CD4-positive, alpha-beta T cell treated with Interleukin-17A for 1 hour (primary cell): ENCODE measurements around the gene CRYL1.
"Not testable (repeated sequence)": the region's sequence is repeated elsewhere in the genome, so short reads cannot be mapped to it uniquely, and the experiment has no call there.

Source experiments
- DNase-seq: peaks from one replicate; pipeline ENCODE4 v3.0.0-alpha.2; 2020

The CRYL1 gene

DNA sequence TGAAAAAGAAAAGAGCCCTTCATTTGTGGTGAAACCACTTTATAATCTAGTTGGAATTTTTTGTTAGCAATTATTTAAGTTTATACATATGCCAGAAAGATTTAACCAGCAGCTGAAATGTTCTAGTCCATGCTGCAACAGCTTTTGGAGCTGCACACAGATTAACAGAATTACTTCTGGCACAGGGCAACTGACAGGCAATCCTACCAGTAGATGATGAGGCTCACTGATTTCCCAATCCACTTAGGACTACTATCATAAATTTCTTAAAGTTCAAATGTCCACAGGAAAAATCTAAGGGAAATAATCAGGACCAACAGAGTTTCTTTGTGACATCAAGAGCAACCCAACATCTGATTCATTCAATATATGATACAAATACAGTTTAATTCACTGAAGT, 78.8 kb downstream of the CRYL1 start:
- no peak for DNase-seq

DNA sequence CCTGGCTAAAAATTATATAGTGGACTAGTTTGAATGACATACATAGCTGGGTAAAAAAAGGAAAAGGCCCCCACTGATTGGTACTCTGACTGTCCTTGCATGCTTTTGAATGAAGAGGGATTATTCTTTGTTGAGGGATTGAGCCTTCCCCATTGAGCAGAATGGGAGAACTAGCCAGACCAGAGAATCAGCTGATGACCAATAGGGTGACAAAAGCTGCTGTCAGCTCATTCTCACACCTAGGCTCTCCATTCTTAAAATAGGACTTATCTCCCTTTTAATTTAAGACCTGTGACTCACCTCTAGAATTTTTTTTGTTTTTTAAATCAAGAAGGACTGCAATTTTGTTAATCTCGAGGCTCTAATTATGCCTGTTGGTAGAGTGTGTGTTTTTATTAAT, 79.3 kb downstream of the CRYL1 start:
- DNase-seq, result no peak

DNA sequence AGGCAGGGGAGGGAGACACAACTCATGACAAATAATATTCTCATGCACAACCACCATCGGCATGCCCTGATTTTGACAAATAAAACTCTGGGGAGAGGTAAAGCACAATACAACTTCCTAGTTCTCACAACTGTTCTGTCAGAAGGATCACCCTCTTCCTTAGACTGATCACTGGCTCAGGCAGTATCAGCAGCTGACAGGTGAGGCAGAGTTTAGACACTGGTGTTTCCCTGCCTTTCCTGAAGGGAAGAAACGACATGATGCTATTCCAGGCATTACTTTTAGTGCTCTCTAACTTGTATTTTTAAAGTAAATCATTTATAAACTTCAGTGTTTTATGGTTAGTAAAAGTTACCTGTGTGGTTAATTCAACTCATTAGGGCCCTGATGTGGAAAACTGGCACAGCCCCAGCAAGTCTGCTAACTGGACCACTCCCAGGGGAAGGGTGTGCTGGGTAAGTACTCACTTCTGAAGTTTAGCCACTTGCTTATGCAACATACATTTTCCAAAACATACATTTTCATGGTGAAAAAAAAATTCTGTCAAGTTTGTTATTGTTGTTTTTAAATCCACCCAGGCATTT, 82.8 kb downstream of the CRYL1 start:
- no peak for DNase-seq

DNA sequence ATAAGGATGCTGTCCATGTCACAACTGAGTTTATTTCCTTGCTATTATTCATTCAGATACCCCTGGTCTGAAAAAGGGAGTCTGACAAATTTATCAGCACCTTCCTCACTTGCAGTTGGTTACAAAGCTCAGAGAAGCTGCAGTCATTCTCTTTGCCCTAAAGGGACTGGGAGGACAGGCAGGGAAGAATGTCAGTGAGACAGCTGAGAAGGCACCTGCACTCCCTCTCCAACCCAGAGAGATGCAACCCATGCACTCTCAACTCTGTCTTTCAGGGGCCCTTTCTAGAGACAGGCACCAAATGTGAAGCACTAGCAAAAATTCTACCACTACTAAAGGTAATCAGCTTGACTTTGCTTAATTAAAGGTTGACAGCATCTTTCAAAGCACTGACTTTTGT, 83.3 kb downstream of the CRYL1 start:
- DNase-seq, result no peak

DNA sequence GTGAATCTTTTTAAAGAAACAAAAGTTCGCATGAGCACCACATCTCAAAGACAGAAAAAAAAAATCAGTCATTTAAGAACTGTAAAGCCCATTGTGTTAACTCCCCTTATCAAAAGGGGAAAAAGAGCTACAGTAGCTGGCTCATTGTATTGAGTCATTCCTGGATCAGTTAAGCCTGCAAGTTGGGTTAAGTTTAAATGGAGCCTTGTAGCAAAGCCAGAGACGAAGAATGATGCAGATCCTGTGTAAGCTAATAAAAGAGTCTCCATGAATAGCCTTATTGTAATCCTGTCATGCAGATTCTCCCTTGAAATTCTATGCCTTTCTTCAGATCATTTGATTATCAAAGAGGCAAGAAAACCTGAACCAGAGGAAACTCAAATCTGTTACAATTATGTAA, 83.8 kb downstream of the CRYL1 start:
- no peak for DNase-seq

DNA sequence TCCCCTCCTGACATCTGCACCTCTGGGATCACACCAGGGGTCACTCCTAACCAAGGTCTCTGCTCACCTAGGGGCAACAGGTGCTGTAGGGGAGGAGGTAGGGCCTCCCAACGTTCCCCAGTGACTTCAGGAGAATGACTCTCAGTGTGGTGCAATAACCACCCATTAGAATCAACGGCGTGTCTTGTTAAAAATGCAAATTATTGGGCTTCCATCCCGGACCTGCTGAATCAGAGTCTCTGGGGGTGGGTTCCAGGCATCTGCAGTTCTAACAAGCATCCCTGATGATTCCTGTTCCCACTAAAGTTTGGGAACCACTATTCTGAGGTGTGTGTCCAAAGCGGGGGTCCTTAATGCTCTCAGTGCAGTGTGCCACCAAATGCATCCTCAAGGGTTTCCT, 84.6 kb downstream of the CRYL1 start:
- no peak for DNase-seq

DNA sequence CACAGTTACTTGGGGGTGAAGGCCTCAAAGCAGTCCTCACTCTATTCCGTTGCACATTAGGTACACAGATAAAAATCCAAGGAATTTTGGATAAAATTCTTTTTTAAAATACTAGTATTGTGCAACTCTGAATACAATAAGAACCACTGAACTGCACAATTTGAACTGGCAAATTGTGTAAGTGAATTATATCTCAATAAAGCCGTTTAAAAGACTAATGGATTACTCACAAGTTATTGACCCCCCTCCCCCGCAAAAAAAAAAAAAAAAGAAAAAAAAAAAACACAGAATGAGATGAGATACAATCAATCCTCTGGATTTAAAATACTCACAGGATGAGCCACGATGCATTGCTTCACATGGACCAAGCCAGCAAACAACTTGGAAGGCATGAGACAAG, 86.4 kb downstream of the CRYL1 start:
- no peak for DNase-seq

DNA sequence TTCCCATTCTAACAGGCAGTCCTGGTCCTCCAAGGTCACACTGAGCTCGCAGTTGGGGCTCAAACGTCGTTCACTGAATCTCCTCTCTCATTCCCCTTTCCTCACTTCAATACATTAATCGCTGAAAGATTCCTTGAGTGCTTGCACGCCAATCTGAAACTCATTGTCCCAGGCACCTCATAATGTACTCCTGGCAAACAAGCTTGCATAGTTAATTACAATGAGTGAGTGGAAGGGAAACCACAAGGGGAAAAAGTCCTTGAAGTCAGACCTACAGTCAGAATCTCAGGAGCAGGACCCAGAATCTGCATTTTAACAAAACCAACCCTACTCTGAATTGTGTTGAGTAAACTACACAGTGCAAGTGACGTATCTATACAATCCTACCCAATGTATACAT, 86.9 kb downstream of the CRYL1 start:
- no peak for DNase-seq

DNA sequence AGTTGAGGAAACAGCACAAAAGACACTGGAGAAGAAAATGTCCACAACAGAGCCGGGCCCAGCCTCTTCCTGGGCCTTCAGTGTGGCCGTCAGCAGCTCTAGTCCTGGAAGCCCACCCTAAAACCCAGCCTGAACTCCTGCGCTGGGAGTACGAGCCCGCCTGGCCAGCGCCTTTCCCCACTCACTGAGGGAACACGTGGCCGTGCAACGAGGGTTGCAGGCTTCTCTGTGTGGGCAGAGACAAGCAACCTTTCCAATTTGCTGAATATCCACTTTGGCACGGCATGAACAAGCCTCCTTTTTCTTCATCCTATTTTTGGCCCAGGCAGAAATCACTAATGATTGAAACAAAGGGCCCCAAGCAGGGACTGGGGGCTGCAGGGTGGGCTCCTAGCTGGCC, 89.2 kb downstream of the CRYL1 start:
- DNase-seq, result no peak

DNA sequence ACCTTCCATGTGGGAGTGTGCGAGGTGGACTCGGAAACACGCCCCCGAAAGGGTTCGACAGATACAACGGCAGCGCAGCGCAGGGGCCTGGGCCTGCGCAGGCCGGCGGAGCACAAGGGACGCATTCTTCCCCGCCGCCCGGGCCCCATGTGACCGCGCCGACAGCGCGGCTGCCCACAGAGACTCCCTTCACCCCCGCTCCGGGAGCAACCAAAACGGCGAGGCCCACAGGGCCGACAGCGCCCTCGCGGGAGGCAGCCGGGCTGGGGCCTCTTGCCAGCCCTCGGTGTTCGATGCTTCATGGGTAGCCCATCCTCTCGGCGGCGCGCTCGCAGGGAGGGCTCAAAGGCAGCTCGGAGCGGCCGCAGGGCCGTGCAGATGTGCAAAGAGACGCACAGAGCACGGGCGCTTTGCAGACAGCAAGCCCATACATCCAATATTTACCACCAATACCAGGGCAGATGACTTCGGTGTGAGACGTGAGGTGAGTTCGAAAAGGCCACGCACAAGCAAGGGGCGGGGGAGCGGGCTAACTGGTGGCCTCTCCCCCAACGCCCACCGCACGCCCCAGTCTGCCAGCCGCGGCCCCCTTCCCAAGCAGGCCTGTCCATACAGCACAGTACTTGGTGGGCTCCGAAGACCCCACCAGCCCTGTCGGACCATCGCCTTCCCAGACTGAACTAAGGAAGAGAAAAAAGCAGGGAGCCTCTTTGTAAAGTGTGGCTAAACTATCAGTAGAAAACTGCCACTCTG, 89.9 kb downstream of the CRYL1 start:
- no peak for DNase-seq

DNA sequence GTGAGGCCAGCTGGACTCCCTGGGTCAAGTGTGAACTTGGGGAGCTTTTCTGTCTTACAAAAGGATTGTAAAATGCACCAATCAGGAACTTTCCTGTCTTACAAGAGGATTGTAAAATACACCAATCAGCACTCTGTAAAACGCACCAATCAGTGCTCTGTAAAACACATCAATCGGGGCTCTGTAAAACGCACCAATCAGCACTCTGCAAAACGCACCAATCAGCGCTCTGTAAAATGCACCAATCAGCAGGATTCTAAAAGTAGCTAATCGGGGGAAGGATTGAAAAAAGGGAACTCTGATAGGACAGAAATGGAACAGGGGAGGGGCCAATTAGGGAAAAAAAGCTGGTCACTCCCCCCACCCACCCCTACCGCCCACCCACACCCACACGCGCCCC, 91.4 kb downstream of the CRYL1 start:
- DNase-seq, result not testable (repeated sequence)

DNA sequence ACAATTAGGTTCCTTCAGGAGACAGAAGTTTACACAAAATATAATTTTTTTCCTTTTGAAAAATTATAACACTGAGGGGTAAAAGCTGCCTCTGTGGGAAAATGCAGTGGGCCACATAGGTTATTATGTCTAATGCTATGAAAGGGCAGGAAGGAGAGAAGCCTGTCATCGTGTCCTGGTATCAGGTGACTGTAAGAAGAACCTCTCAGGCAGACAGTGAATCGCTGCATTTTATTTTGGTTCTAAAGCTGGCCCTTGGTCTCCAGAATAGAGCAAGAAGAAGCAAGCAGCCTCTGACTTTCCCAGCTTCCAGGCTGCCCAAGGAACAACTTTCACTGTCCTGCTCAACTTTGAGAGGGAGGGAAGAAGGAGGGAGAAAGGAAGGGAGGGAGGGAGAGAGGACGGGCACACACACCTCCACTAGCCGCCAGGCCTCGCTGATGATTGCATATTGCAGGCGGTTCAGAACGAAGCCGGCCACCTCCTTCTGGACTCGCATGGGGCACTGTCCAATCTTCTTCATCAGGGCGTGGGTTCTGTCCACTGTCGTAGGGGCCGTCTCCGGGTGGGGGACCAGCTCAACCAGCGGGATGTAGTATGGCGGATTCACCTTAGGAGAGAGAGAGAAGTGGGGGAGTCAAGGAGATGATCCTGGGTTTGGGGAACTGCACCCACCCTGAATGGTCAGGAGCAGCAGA, 93.8 kb downstream of the CRYL1 start:
- no peak for DNase-seq

DNA sequence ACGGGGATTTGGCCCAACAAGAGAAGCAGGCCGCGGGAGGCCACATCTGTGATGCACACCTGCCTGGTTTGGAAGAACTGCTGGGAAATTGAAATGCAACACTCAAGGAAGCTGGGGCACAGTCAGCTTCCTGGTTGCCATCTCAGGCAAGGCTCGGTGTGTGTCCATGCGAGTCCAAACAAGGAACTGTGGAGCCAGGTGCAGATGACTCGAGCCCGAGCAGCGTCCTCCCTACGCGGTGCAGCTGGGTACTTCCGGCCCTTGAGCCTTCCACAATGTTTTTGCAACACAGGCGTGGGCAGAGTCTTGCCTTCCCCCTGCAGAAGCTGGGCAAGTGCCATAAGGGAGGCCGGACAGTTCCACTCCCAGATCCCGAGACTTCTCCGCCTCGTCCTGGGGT, 94.6 kb downstream of the CRYL1 start:
- no peak for DNase-seq

DNA sequence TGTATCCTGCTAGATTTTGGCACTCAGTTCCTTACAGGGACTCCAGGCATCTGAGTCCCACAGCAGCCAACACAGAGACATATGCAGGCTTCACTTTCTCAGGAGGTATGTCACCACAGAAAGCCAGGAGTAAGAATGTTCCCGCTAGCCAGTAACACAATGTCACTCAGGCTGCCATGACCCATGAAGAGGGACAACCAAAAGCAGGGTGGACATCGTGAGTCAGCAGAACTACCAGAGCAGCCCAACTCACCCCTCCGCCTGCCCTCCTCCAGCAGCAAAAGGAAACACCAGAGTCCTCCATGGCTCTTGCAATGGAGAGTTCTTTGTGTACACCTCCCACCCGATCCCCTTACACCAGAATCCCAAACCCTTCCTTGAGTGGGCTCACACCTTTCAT, 95.4 kb downstream of the CRYL1 start:
- no peak for DNase-seq

DNA sequence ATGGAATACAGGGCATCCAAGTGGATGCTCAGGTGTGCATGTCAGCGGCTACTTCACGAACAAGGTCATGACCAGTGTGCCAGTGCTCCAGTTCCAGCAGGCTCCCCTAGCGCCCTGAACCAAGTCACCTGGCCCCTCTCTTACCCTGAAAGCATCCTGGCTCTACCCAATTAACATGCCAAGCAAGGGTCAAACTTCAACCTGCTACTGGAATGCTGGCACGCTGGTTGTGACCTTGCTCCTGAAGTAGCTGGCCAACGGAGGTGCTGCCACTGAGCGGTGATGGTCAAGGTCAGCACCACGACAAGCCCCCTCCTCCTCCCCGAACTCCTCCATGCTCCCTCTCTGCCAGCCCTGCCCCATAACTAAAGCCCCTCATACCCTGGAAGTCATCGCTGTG, 96.0 kb downstream of the CRYL1 start:
- no peak for DNase-seq

DNA sequence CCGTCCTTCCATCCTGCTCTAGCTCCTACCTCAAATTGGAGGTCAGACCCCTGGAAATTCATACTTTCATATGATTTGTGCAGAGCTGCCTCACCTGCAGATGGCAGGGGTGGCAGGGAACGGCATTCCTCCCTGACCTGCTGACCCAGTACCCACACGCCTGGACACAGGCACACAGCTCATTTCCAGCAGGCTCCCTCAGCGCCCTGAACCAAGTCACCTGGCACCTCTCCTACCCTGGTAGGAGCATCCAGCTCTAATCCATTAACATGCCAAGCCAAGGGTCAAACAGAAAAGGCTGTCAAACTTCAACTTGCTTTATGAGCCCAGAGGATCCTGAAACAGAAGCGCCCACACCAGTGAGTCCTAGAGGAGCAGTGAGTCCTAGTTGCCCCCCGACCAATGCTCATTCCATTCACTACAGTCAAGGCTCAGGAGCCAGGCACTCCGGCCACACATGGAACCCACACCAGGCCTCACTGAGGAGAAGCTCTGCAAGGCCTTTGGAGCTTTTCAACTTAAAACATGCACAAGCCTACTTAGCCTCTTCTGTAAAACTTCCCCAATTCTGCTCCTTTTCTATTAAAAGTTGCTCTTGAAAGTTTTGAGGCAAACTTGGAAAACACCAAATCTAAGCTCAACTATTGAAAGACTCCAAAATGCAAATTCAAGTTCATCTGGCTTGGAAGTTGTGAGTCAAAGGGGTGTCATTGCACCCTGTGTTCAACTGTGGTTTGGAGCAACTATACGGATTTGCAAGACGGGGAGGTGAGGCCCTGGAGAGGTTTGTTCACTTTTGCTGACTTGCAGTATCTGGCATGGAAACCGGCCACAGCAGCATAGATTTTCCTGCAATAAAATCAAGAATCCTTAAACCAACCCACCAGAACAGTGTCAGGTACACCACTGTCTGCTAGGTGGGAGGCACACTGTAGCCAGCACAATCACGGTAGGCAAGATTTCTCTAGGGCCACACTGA, 96.7 kb downstream of the CRYL1 start:
- DNase-seq, result no peak

DNA sequence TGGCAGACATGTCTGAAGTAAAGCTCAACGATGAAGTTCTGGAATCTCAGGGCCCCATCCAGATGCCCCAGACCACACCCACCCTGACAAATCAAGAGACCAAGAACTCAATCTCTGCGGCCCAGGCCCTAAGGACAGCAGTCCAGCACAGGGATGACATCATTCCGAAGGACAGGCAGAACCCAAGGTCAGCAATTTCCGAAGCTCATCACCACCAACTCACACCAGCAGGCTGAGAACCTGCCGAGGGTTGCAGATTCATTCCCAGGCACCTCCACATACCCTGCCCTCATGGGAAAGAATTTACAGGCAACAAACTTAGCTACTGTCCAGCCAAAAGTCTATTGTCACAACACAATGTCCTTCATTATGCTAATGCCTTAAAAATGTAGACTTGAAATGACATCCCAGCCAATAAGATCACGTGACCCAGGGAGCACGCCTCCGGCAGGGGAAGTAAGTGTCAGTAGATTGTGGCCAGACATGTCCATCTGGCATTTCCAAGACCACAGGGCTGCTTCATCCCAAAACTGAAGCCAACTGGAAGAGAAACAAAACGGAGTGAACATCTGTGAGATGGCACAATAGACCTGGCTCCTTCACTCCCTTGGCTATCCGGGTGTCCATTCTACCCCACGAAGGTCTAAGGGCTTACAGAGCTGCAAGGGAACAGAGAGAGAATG, 98.8 kb downstream of the CRYL1 start:
- no peak for DNase-seq

DNA sequence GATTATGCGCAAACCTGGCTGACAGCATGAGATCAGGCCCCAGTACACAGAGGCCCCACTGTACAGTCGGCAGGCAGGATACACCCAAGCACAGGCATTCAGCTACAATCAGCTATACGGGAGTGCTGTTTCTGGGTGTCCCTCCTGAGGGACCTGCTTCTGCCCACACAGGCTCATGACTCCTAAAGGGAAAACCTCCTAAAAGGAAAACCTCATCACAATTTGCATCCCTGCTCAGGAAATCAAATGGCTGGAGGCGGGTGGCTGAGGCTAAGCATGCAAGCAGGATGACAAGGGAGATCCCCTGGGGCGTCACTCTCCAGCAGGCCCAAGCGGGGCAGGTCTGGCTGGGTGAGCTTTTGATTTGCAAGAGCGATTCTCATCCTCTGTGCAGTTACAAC, 99.8 kb downstream of the CRYL1 start:
- no peak for DNase-seq

DNA sequence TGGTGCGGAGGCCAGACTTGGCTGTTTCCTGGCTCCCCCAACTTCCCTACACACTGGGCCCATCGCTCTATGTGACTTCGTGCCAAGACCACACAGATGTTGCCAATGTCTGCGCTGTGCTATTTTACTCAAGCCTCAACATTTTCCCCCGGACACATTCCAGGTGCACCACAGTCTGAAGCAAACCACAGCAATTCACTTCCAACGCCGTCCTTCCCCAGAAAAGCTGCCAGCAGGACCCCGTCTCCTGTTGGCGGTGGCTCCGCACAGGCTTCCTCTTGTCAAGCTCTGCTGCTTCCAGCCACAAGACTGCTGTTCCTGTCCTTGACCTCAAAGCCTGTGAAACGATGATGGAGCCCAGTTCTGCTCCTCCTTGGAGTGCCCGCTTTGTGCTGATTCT, 100.7 kb downstream of the CRYL1 start:
- no peak for DNase-seq

DNA sequence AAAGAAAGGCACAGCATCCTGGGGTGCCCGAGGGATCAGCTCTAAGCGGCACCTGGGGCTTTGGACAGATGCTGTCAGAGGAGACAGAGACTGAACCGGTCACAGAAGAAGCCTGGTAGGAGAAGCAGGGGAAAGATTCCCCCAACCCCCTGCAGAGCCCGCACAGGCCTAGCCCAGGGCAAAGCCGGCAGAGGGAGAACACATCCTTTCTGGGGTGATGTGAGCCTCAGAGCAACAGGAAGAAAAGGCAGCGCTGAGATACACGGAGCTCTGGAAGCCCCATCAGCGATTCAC, 101.2 kb downstream of the CRYL1 start:
- DNase-seq, result no peak

DNA sequence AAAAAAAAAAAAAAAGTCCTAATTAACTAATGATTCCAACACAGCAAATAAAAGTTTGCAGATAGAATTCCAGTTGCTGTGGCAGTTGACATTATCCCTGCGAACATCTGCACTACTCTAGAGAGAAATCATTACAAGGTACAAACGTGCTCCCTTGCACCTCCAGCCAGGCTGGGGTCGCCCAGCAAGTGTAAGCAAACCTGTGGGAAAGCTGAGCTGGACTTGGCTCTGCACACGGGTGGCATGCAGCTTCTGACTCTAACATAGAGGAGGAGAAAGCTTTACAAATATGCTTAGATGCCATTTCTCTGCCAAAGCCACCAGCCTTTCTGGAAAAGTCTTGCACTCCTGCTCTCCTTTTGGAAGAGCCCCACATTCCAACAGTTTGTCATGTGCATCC, 103.3 kb downstream of the CRYL1 start:
- no peak for DNase-seq

DNA sequence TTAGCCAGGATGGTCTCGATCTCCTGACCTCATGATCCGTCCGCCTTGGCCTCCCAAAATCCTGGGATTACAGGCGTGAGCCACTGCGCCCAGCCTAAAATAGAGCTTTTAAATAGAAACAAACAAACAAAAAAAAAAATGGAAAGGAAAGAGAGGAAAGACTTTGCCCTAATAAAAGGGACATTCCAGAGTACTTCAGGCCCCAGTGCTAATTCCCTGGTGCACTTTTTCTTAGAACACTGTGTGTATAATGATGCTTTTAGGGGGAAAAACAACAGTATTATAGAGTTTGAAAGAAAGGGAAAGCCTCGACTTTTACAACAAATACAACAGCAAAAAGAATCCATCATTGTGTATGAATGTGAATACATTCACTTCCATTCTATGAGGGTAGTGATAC, 104.7 kb downstream of the CRYL1 start:
- DNase-seq, result no peak

DNA sequence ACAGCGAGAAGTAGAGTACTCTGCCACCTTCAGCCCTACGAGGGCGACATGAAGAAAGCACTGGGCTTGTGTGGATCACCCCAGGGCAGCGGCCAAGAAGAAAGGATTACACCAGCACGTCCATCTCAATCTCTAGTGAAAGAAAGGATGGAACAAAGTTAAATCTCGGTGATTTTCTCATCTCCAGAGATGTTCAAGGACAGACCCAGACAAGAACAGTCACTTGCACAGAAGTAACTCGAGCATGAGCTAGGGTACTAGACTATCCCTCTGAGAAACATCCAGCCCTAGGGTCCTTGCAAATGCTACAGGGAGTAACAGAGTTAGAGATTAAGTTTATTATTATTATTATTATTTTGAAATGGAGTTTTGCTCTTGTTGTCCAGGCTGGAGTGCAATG, 106.7 kb downstream of the CRYL1 start:
- no peak for DNase-seq
